GM12878 (cell line): Measurements from ENCODE around the gene PRKCE. TPM values are rescaled to one million over a fixed set of nuclear protein-coding genes. Genes with fewer than 3 reads are reported as not detected.
A peak's percentile ranks its signal among the peaks of the same experiment; 100 is the strongest.

Source experiments
- ATAC-seq: fragments of 200-7000 bp; cut with Tn5 transposase; 3 replicates; pipeline ENCODE4 v1.9.1; 2020; ENCODE audit warnings: mild to moderate bottlenecking, moderate library complexity
- BruUV-seq: library from RNA; stranded (reverse); fragments of 400-500 nt; replicated peaks from 2 replicates; lab custom pipeline; 2021; lab: Mats Ljungman, UMichigan
- CTCF ChIA-PET: fragments of 300-600 bp; sonication (Branson Sonifier 250); formaldehyde crosslinking; extraction: SDS; loops from one replicate; lab custom pipeline; 2021; ENCODE audit warnings: inconsistent platforms; lab: Yijun Ruan, JAX
- POLR2A ChIA-PET: fragments of 350-600 bp; formaldehyde crosslinking; extraction: SDS; loops from one replicate; lab custom pipeline; 2021; ENCODE audit warnings: inconsistent platforms; lab: Charles Lee
- RAD21 ChIA-PET: fragments of 300-600 bp; sonication (Branson Sonifier 250); formaldehyde crosslinking; loops from one replicate; lab custom pipeline; 2023; ENCODE audit warnings: antibody characterized with exemption; ENCODE audit not compliant: unreplicated experiment; lab: Charles Lee
- SMC1A ChIA-PET: fragments of 300-600 bp; sonication (Branson Sonifier 250); formaldehyde crosslinking; loops from one replicate; lab custom pipeline; 2023; ENCODE audit not compliant: unreplicated experiment, uncharacterized antibody; lab: Charles Lee
- DNase-seq: peaks from one replicate; pipeline ENCODE4 v3.0.0-alpha.2; 2011; ENCODE audit warnings: low read depth, low spot score
- FAIRE-seq: peaks from 3 replicates; lab custom pipeline; 2011; peaks lifted over from hg19 to GRCh38; lab: Jason Lieb, UNC
- H2AFZ ChIP-seq: 2 replicates; pipeline ENCODE4 v1.6.0; 2011; ENCODE audit warnings: low read depth, low read length, control low read depth; ENCODE audit not compliant: control insufficient read depth
- H3K27ac ChIP-seq: 2 replicates; pipeline ENCODE4 v1.5.1; 2011; ENCODE audit warnings: control low read depth; ENCODE audit not compliant: control insufficient read depth, insufficient read depth
- H3K27me3 ChIP-seq, 2 experiments: replicated peaks in 1 of 2; 2 replicates each; pipeline versions ENCODE4 v1.6.0 to v1.6.1; 2011; ENCODE audit warnings: low read length in 1 of 2; ENCODE audit not compliant: control insufficient read depth in 2 of 2, insufficient read depth in 2 of 2
- H3K36me3 ChIP-seq, 2 experiments: 2 replicates each; pipeline ENCODE4 v1.5.1; 2011; ENCODE audit warnings: low read length in 1 of 2; ENCODE audit not compliant: control insufficient read depth in 2 of 2, insufficient read depth in 2 of 2
- H3K4me1 ChIP-seq: 2 replicates; pipeline ENCODE4 v1.6.1; 2011; ENCODE audit warnings: mild to moderate bottlenecking, low read length, moderate library complexity, mixed read lengths; ENCODE audit not compliant: control insufficient read depth, insufficient read depth
- H3K4me2 ChIP-seq: 2 replicates; pipeline ENCODE4 v1.6.0; 2011; ENCODE audit warnings: control low read depth; ENCODE audit not compliant: control insufficient read depth, insufficient read depth
- H3K4me3 ChIP-seq: fragments of 200-600 bp; sonication (generic); 2 replicates; pipeline ENCODE4 v1.5.1; 2016
- H3K79me2 ChIP-seq: 2 replicates; pipeline ENCODE4 v1.6.0; 2011; ENCODE audit warnings: low read length; ENCODE audit not compliant: control insufficient read depth, insufficient read depth
- H3K9ac ChIP-seq: 2 replicates; pipeline ENCODE4 v1.8.0; 2011; ENCODE audit warnings: low read length, control low read depth, mixed read lengths; ENCODE audit not compliant: control insufficient read depth, insufficient read depth
- H3K9me3 ChIP-seq: replicated peaks from 3 replicates; pipeline ENCODE4 v1.5.1; 2011; ENCODE audit warnings: mild to moderate bottlenecking, low read length; ENCODE audit not compliant: control insufficient read depth, insufficient read depth
- H4K20me1 ChIP-seq: 2 replicates; pipeline ENCODE4 v1.6.0; 2011; ENCODE audit not compliant: control insufficient read depth, insufficient read depth
- ATF7 ChIP-seq: fragments of 450-650 bp; IDR thresholded peaks from 2 replicates; pipeline ENCODE4 v1.6.1; 2016; ENCODE audit warnings: low read depth, mild to moderate bottlenecking
- BACH1 ChIP-seq: fragments of 450-650 bp; IDR thresholded peaks from 2 replicates; pipeline ENCODE4 v1.6.1; 2017; ENCODE audit warnings: mild to moderate bottlenecking, borderline replicate concordance
- BMI1 ChIP-seq: fragments of 450-650 bp; IDR thresholded peaks from 2 replicates; pipeline ENCODE4 v1.6.1; 2016; ENCODE audit warnings: mild to moderate bottlenecking, moderate library complexity, borderline replicate concordance
- FOXM1 ChIP-seq: IDR thresholded peaks from 2 replicates; pipeline ENCODE4 v1.6.1; 2012; ENCODE audit warnings: low read depth, mild to moderate bottlenecking, inconsistent platforms, low read length, moderate library complexity
- IRF4 ChIP-seq: IDR thresholded peaks from 2 replicates; pipeline ENCODE4 v1.6.1; 2011; ENCODE audit warnings: low read depth, low read length
- REST ChIP-seq: IDR thresholded peaks from 2 replicates; pipeline ENCODE4 v1.6.1; 2012; ENCODE audit warnings: mild to moderate bottlenecking, low read depth, low read length
- SUPT20H ChIP-seq: IDR thresholded peaks from 2 replicates; pipeline ENCODE4 v1.6.1; 2011; ENCODE audit warnings: low read depth, mild to moderate bottlenecking, low read length, moderate library complexity, borderline replicate concordance; ENCODE audit not compliant: control insufficient read depth
- WRNIP1 ChIP-seq: IDR thresholded peaks from 2 replicates; pipeline ENCODE4 v1.6.1; 2011; ENCODE audit warnings: low read depth, low read length, improper control_type of control experiment, borderline replicate concordance
- ZBTB40 ChIP-seq: fragments of 450-650 bp; IDR thresholded peaks from 2 replicates; pipeline ENCODE4 v1.6.1; 2016; ENCODE audit warnings: mild to moderate bottlenecking, moderate library complexity, borderline replicate concordance
- WGBS: methylation state at CpG from one replicate; pipeline ENCODE4 v1.1.6; 2016; ENCODE audit warnings: low lambda C conversion rate; ENCODE audit not compliant: insufficient replicate concordance, insufficient coverage; ENCODE audit errors: missing lambda C conversion rate; 5-methylcytosine and 5-hydroxymethylcytosine counted together
- in situ Hi-C: fragments of 300-500 bp; cut with MboI; formaldehyde crosslinking; loops from 9 replicates; pipeline ENCODE4 v1.14.3; 2018; ENCODE audit warnings: mixed read lengths
- intact Hi-C: fragments of 100-400 bp; cut with micrococcal nuclease; formaldehyde crosslinking; loops from one replicate; pipeline ENCODE4 v1.14.2; 2022; ENCODE audit not compliant: unreplicated experiment
- polyA plus RNA-seq, 11 experiments: library from polyadenylated mRNA; depleted of rRNA in 4 of 11; unstranded in 6 of 11; stranded (reverse) in 5 of 11; fragments of >200 nt; fragmentation: Nextera tagmentation in 4 of 11; fragmentation: Illumina TruSeq in 1 of 11; extraction: Ambion mirVana in 4 of 11; extraction: Trizol in 1 of 11; gene quantifications; 1 replicate in 1 of 11; 2 replicates in 10 of 11; pipeline versions ENCODE4 v1.2.1 to v1.2.3, GENCODE V29; 2011 to 2016; ENCODE audit warnings: inconsistent platforms in 2 of 11, missing spikeins in 2 of 11, low read depth in 1 of 11
- total RNA-seq, 4 experiments: library from RNA; depleted of rRNA in 3 of 4; stranded (reverse); fragments of >200 nt in 3 of 4; fragmentation: Illumina TruSeq in 1 of 4; extraction: Trizol in 1 of 4; gene quantifications; 2 replicates each; pipeline versions ENCODE4 v1.2.1 to v1.2.3, GENCODE V29; 2013 to 2021

The PRKCE gene
- total and polyA plus RNA-seq, 10 of the 15 experiments (the other 5 are each of a cell fraction or from before 2014, with no cell fraction given), result 2.6 to 28.2 (median 11.3) TPM

GRCh38 chr2:45680351-45680967 lies 29.0 kb downstream of the PRKCE start (continued):
- TF ChIP-seq BMI1, result no peak

- H3K9me3 ChIP-seq, result no peaks in the 10 kb centered on the region
- 49% methylated on average over 3 of the region's 3 CpGs for WGBS
- no TSS peak for BruUV-seq
- SMC1A ChIA-PET, result interaction anchor here (1.0 to 1.9 kb wide), 5 partner anchors 9 to 152 kb away, joined by 3 to 5 read pairs (median 3); no protein-coding TSS in a partner anchor
- H3K9ac ChIP-seq, result no peak overlapping the region
- POLR2A ChIA-PET, result interaction anchor here (1.5 kb wide), 1 partner anchor 9 kb away, joined by 5 read pairs; no protein-coding TSS in a partner anchor
- TF ChIP-seq ZBTB40 (no peak), IRF4 (no peak), REST (no peak), FOXM1 (no peak), SUPT20H (no peak), BACH1 (peak; percentile 64; the same call in 1 of the 2 replicates), WRNIP1 (no peak), ATF7 (peak; percentile 34; the same call in 1 of the 2 replicates)
- peaks cover 3% of the 10 kb centered on the region; the same call in 1 of the 2 replicates for H3K4me1 ChIP-seq
- no peak overlapping the region for H3K27ac ChIP-seq
- H3K36me3 ChIP-seq, result no peaks in the 10 kb centered on the region; a peak in 1 of 4 replicates
- H3K27me3 ChIP-seq, result no peaks in the 10 kb centered on the region
- peak; percentile 64 for FAIRE-seq
- RAD21 ChIA-PET, result no interaction called here
- DNase-seq, result no peak
- in situ Hi-C loops, result no loop called here
- no peak overlapping the region for H3K4me3 ChIP-seq
- ATAC-seq, result peak; percentile 99
- intact Hi-C loops, result no loop called here
- H3K4me2 ChIP-seq, result no peak overlapping the region
- CTCF ChIA-PET, result interaction anchor here (1.5 kb wide), 1 partner anchor 25 kb away, joined by 4 read pairs; no protein-coding TSS in a partner anchor
- H2AFZ ChIP-seq, result no peak overlapping the region
- peaks cover 3% of the 10 kb centered on the region for H3K79me2 ChIP-seq
- H4K20me1 ChIP-seq, result no peaks in the 10 kb centered on the region
Measured at GRCh38 chr2:45681675-45682074, 30.2 kb downstream of the PRKCE start.
